Activated naive CD4-positive, alpha-beta T cell treated with anti-CD3 and anti-CD28 coated beads, Interleukin-2, amount 10 ng/mL, durations not matched to agents 7 days and 5 days (primary cell): Measurements from ENCODE around the gene GCSAM.
A peak's percentile ranks its signal among the peaks of the same experiment; 100 is the strongest.
"Not testable (repeated sequence)": the region's sequence is repeated elsewhere in the genome, so short reads cannot be mapped to it uniquely, and the experiment has no call there.

Experiments
- CTCF ChIA-PET: fragments of 350-600 bp; sonication (Branson Sonifier 250); formaldehyde crosslinking; loops from one replicate; lab custom pipeline; 2021; ENCODE audit warnings: antibody characterized with exemption; lab: Charles Lee
- DNase-seq: peaks from one replicate; pipeline ENCODE4 v3.0.0-alpha.2; 2020
- H3K27ac Mint-ChIP-seq: one replicate; pipeline ENCODE4 v1.8.0; 2021; ENCODE audit warnings: mild to moderate bottlenecking, moderate library complexity, mixed read lengths
- H3K27me3 Mint-ChIP-seq: one replicate; pipeline ENCODE4 v1.8.0; 2021; ENCODE audit warnings: mild to moderate bottlenecking, mixed read lengths
- H3K36me3 Mint-ChIP-seq: one replicate; pipeline ENCODE4 v1.8.0; 2021; ENCODE audit warnings: mixed read lengths
- H3K4me1 Mint-ChIP-seq: one replicate; pipeline ENCODE4 v1.8.0; 2021; ENCODE audit warnings: mixed read lengths
- H3K4me3 Mint-ChIP-seq: one replicate; pipeline ENCODE4 v1.8.0; 2021; ENCODE audit warnings: mild to moderate bottlenecking, moderate library complexity, mixed read lengths
- H3K9me3 Mint-ChIP-seq: one replicate; pipeline ENCODE4 v1.8.0; 2021; ENCODE audit warnings: mixed read lengths

Gene GCSAM

DNA sequence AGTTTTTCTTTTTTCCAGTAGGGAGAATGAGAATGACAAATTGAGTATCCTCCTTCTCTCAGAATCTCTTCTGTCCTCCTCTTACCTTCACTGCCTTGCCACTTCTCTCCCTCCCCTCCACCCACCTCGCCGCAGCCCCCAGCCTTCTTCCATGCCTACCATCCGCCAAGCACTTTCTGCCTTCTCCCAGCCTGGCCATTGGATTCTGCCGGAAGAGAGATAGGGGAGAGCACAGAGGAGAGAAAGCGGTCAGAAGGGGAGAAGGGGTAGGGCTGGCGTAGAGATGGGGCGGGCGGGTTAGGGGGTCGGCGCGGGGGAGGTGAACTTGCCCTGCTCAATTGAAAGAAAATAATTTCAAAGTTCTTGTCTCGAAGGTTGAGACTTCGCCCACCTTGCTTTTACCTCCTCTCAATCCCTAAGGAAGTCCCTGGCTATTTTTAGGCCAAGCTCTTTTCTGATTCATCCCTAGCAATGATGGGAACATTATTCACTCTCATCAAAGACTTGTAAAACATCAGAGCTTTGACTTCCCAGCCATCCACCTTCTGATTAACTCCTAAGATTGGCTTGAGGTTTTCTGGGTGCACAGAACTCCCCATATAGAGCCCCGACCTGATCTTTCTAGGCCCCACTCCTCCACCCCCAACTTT lies 46.0 kb downstream of the GCSAM start:
- Mint-ChIP-seq H3K27ac (no peak overlapping the region), H3K4me1 (peaks cover 58% of the 10 kb centered on the region), H3K27me3 (peaks cover 22% of the 10 kb centered on the region), H3K36me3 (no peaks in the 10 kb centered on the region), H3K4me3 (peak overlapping the region; percentile 69), H3K9me3 (no peaks in the 10 kb centered on the region)
- CTCF ChIA-PET = interaction anchor here (0.5 to 2.3 kb wide), 2 partner anchors 14 to 24 kb away, joined by 3 to 5 read pairs; no protein-coding TSS in a partner anchor
- DNase-seq = no peak

GRCh38 chr3:112086076-112086854 lies 46.8 kb downstream of the GCSAM start, which contains the start of gene C3orf52:
Gene C3orf52, plus strand, starts transcription at chr3:112086389. Its CDS starts 19 bp downstream, at chr3:112086408.
- Mint-ChIP-seq H3K27me3 (peaks cover 22% of the 10 kb centered on the region), H3K4me1 (peaks cover 55% of the 10 kb centered on the region), H3K4me3 (peak within 1 kb of the TSS; percentile 69), H3K36me3 (no peaks in the 10 kb centered on the region), H3K9me3 (no peaks in the 10 kb centered on the region), H3K27ac (peak within 1 kb of the TSS; percentile 29)
- CTCF ChIA-PET = interaction anchor here (0.5 kb wide), 1 partner anchor 13 kb away, joined by 3 read pairs; no protein-coding TSS in a partner anchor
- DNase-seq = peak; percentile 72

GRCh38 chr3:112085735-112086075 lies 47.3 kb downstream of the GCSAM start:
- CTCF ChIA-PET = no interaction called here
- DNase-seq = no peak
- peaks cover 50% of the 10 kb centered on the region for H3K4me1 Mint-ChIP-seq
- no peaks in the 10 kb centered on the region for H3K36me3 Mint-ChIP-seq
- peaks cover 22% of the 10 kb centered on the region for H3K27me3 Mint-ChIP-seq
- H3K9me3 Mint-ChIP-seq = no peaks in the 10 kb centered on the region
- peak overlapping the region; percentile 21 for H3K27ac Mint-ChIP-seq
- peak overlapping the region; percentile 69 for H3K4me3 Mint-ChIP-seq

- H3K4me3 Mint-ChIP-seq = peak overlapping the region; percentile 69
- H3K27ac Mint-ChIP-seq = no peak overlapping the region
- H3K9me3 Mint-ChIP-seq = no peaks in the 10 kb centered on the region
- H3K27me3 Mint-ChIP-seq = peaks cover 22% of the 10 kb centered on the region
- CTCF ChIA-PET = interaction anchor here (1.3 kb wide), 1 partner anchor 27 kb away, joined by 5 read pairs; no protein-coding TSS in a partner anchor
- DNase-seq = no peak
- H3K36me3 Mint-ChIP-seq = no peaks in the 10 kb centered on the region
- peaks cover 44% of the 10 kb centered on the region for H3K4me1 Mint-ChIP-seq
Observed at GRCh38 chr3:112084980-112085705, 47.9 kb downstream of the GCSAM start.

- Mint-ChIP-seq H3K27ac (no peak overlapping the region), H3K36me3 (no peaks in the 10 kb centered on the region), H3K9me3 (no peaks in the 10 kb centered on the region), H3K27me3 (peaks cover 23% of the 10 kb centered on the region), H3K4me1 (peaks cover 35% of the 10 kb centered on the region), H3K4me3 (no peak overlapping the region)
- no peak for DNase-seq
- CTCF ChIA-PET = no interaction called here
Observed at GRCh38 chr3:112083239-112083638, 49.8 kb downstream of the GCSAM start.

DNA sequence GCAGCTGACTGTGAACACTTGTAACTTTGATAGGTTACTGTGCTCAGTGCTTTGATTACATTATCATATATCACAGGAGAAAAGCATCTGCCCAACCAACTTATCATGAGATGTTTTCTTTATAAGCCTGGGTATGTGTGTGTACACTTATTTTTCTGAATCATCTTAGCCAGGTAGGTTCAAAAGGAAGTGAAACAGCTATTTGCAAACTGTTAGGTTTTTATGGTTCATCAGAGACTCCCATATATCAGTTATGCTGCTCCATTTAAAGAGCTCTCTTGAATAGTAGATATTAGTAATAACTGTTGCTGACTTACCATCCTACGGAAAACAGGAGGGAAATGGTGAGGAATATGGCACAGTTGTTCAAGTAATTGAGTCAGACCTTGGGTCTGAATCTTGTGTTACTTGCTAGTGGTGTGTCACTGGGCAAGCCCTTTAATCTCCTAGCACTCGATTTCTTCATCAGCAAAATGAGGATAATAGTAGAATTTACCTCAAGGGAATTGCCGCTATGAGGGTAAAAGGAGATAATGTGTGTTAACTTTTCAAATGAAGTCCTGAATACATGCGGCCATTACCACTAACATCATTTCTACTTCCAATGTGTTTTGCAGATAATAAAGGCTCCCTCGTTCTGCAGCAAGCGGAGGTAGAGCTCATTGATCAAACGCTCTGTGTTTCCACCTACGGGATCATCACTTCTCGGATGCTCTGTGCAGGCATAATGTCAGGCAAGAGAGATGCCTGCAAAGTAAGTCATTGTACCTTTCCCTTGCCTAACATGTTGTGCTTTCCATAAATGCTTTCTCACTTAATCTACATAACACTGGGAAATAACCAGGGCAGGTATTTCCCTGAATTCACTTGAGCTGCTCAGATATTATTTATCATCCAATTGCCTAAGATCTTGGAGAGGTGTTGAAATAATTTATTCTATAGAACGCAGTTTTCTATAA lies 54.6 kb downstream of the GCSAM start:
- no peak for DNase-seq
- peaks cover 33% of the 10 kb centered on the region for H3K4me1 Mint-ChIP-seq
- H3K36me3 Mint-ChIP-seq = peaks cover 5% of the 10 kb centered on the region
- CTCF ChIA-PET = no interaction called here
- peaks cover 8% of the 10 kb centered on the region for H3K27me3 Mint-ChIP-seq
- peaks cover 1% of the 10 kb centered on the region for H3K9me3 Mint-ChIP-seq
- no peak overlapping the region for H3K27ac Mint-ChIP-seq
- H3K4me3 Mint-ChIP-seq = no peak overlapping the region

DNA sequence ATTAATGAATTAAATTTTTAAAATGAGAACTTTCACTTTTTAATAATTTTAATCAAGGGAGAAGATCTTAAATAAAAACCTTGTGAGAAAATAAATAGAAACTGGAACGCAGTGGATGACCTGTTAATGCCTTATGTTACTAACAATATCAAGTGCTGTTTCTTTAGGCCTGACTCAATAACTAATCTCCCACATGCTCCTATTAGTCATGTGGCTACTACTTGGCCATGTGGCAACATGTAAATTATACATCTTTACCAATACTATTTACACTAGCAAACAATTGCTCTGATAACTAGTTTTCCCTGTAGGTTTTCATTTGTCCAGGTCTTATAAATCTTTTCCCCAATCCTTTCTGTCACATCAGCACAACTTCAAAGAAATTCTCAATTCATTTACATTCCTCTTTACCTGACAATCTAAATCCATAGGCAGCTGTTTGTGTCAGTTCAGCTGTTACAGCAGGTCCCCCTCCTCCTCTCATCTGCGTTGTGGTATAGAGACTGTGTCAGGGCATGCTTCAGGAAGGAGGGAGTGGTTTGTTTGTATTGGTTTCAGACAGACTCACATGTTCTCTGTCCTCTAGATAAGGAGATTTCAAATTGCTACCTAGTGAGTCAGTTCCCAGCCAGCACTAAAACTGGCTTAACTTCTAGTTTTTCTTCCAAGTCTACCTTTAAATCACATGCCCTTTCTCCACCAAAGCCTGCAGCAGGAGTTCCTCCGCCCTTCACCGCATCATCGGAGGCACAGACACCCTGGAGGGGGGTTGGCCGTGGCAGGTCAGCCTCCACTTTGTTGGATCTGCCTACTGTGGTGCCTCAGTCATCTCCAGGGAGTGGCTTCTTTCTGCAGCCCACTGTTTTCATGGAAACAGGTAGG lies 58.2 kb downstream of the GCSAM start:
- Mint-ChIP-seq H3K36me3 (peaks cover 16% of the 10 kb centered on the region), H3K27me3 (peaks cover 8% of the 10 kb centered on the region), H3K4me3 (peak overlapping the region; percentile 22), H3K9me3 (peaks cover 15% of the 10 kb centered on the region), H3K27ac (peak overlapping the region; percentile 83), H3K4me1 (peaks cover 58% of the 10 kb centered on the region)
- CTCF ChIA-PET = no interaction called here
- DNase-seq = peak; percentile 68

- Mint-ChIP-seq H3K4me1 (peaks cover 58% of the 10 kb centered on the region), H3K4me3 (no peak overlapping the region), H3K27me3 (peaks cover 3% of the 10 kb centered on the region), H3K9me3 (peaks cover 18% of the 10 kb centered on the region), H3K27ac (no peak overlapping the region), H3K36me3 (peaks cover 19% of the 10 kb centered on the region)
- CTCF ChIA-PET = no interaction called here
- DNase-seq = no peak
Observed at GRCh38 chr3:112074006-112074405, 59.0 kb downstream of the GCSAM start.

- Mint-ChIP-seq H3K4me3 (peak overlapping the region; percentile 53), H3K27ac (peak overlapping the region; percentile 94), H3K9me3 (peaks cover 28% of the 10 kb centered on the region), H3K36me3 (peaks cover 27% of the 10 kb centered on the region), H3K4me1 (peaks cover 52% of the 10 kb centered on the region)
- not testable (repeated sequence) for H3K27me3 Mint-ChIP-seq
- CTCF ChIA-PET = interaction anchor here (0.7 to 2.2 kb wide), 6 partner anchors 14 to 69 kb away, joined by 3 to 4 read pairs (median 4); no protein-coding TSS in a partner anchor
- peak; percentile 89 for DNase-seq
Observed at GRCh38 chr3:112072387-112073060, 60.5 kb downstream of the GCSAM start.
